CD14-positive monocyte (primary cell): ENCODE measurements around the gene CMYA5. TPM values are rescaled to one million over a fixed set of nuclear protein-coding genes. Genes with fewer than 3 reads are reported as not detected.
A peak's percentile ranks its signal among the peaks of the same experiment; 100 is the strongest.

Source experiments
- DNase-seq, 3 donors: peaks; one replicate each; pipeline ENCODE4 v3.0.0-alpha.2; 2011 to 2022
- H2AFZ ChIP-seq: 2 replicates; pipeline ENCODE4 v1.6.0; 2012; ENCODE audit warnings: mild to moderate bottlenecking, low read depth, low read length, inconsistent platforms; ENCODE audit not compliant: insufficient read depth, poor library complexity, severe bottlenecking
- H3K27ac ChIP-seq, 2 donors: 1 replicate in 1 of 2; 2 replicates in 1 of 2; pipeline ENCODE4 v1.5.1; 2012 to 2013; ENCODE audit warnings: low read length in 2 of 2, control low read depth in 1 of 2, inconsistent platforms in 1 of 2, low read depth in 1 of 2, mild to moderate bottlenecking in 1 of 2
- H3K27me3 ChIP-seq, 2 donors: one replicate each; pipeline versions ENCODE4 v1.6.0 to v1.6.1; 2011 to 2013; ENCODE audit warnings: low read length in 2 of 2; ENCODE audit not compliant: control insufficient read depth in 2 of 2, insufficient read depth in 2 of 2
- H3K36me3 ChIP-seq, 2 donors: replicated peaks in 1 of 2; 1 replicate in 1 of 2; 2 replicates in 1 of 2; pipeline versions ENCODE4 v1.5.1 to v1.6.1; 2012 to 2013; ENCODE audit warnings: low read length in 2 of 2, control low read depth in 1 of 2, inconsistent platforms in 1 of 2, mild to moderate bottlenecking in 1 of 2; ENCODE audit not compliant: insufficient read depth in 2 of 2, control insufficient read depth in 1 of 2
- H3K4me1 ChIP-seq, 2 donors: 1 replicate in 1 of 2; 2 replicates in 1 of 2; pipeline versions ENCODE4 v1.5.1 to v1.6.1; 2012 to 2013; ENCODE audit warnings: low read length in 2 of 2, control low read depth in 1 of 2, inconsistent platforms in 1 of 2, mild to moderate bottlenecking in 1 of 2, moderate library complexity in 1 of 2; ENCODE audit not compliant: insufficient read depth in 2 of 2, control insufficient read depth in 1 of 2
- H3K4me2 ChIP-seq: replicated peaks from 2 replicates; pipeline ENCODE3; 2012; ENCODE audit warnings: low read length, moderate library complexity, mild to moderate bottlenecking; ENCODE audit not compliant: poor library complexity, severe bottlenecking; ENCODE audit errors: extremely low read depth
- H3K4me3 ChIP-seq, 3 experiments: fragments of 200-600 bp in 1 of 3; sonication (generic) in 1 of 3; replicated peaks in 1 of 3; 1 replicate in 2 of 3; 2 replicates in 1 of 3; pipeline ENCODE4 v1.5.1; 2011 to 2013; ENCODE audit warnings: low read length in 3 of 3, mild to moderate bottlenecking in 3 of 3, control low read depth in 2 of 3, low read depth in 2 of 3, inconsistent platforms in 1 of 3, moderate library complexity in 1 of 3
- H3K79me2 ChIP-seq: 2 replicates; pipeline ENCODE4 v1.6.0; 2012; ENCODE audit warnings: mild to moderate bottlenecking, control low read depth, inconsistent platforms, low read length, moderate library complexity; ENCODE audit not compliant: insufficient read depth
- H3K9ac ChIP-seq: 2 replicates; pipeline ENCODE4 v1.6.0; 2017; ENCODE audit warnings: low read length, mild to moderate bottlenecking; ENCODE audit not compliant: insufficient read depth, poor library complexity, severe bottlenecking
- H3K9me3 ChIP-seq, 2 donors: replicated peaks in 1 of 2; 1 replicate in 1 of 2; 2 replicates in 1 of 2; pipeline versions ENCODE4 v1.5.1 to v1.6.1; 2012 to 2013; ENCODE audit warnings: low read length in 2 of 2, control low read depth in 1 of 2; ENCODE audit not compliant: control insufficient read depth in 1 of 2, insufficient read depth in 1 of 2
- H4K20me1 ChIP-seq: 2 replicates; pipeline ENCODE4 v1.6.0; 2012; ENCODE audit warnings: mild to moderate bottlenecking, low read length, control low read depth, moderate library complexity; ENCODE audit not compliant: insufficient read depth
- H3K27ac Mint-ChIP-seq, 7 donors: one replicate each; pipeline ENCODE4 v1.8.0; 2020; ENCODE audit warnings: mild to moderate bottlenecking in 7 of 7, mixed read lengths in 7 of 7, moderate library complexity in 6 of 7, inconsistent platforms in 2 of 7
- H3K27me3 Mint-ChIP-seq, 3 donors: one replicate each; pipeline ENCODE4 v1.8.0; 2021 to 2022; ENCODE audit warnings: low read depth in 3 of 3, mild to moderate bottlenecking in 3 of 3, mixed read lengths in 3 of 3, moderate library complexity in 3 of 3, inconsistent platforms in 1 of 3
- H3K36me3 Mint-ChIP-seq, 2 donors: one replicate each; pipeline ENCODE4 v1.8.0; 2020; ENCODE audit warnings: mixed read lengths in 2 of 2, inconsistent platforms in 1 of 2, mild to moderate bottlenecking in 1 of 2
- H3K4me1 Mint-ChIP-seq: one replicate; pipeline ENCODE4 v1.8.0; 2020; ENCODE audit warnings: mild to moderate bottlenecking, mixed read lengths
- H3K4me3 Mint-ChIP-seq, 2 donors: one replicate each; pipeline ENCODE4 v1.8.0; 2020; ENCODE audit warnings: mild to moderate bottlenecking in 2 of 2, mixed read lengths in 2 of 2, moderate library complexity in 1 of 2
- H3K9me3 Mint-ChIP-seq, 7 donors: one replicate each; pipeline ENCODE4 v1.8.0; 2020 to 2022; ENCODE audit warnings: mixed read lengths in 7 of 7, mild to moderate bottlenecking in 6 of 7, moderate library complexity in 6 of 7, inconsistent platforms in 2 of 7
- WGBS: methylation state at CpG from one replicate; pipeline ENCODE4 v1.1.5; 2013; ENCODE audit warnings: missing lambda C conversion rate; ENCODE audit not compliant: insufficient coverage; 5-methylcytosine and 5-hydroxymethylcytosine counted together
- intact Hi-C, 2 donors: fragments of 100-400 bp; cut with micrococcal nuclease; formaldehyde crosslinking; loops; one replicate each; pipeline versions ENCODE4 v1.15.0 to v1.15.1; 2023
- polyA plus RNA-seq, 3 donors: library from polyadenylated mRNA; depleted of rRNA in 1 of 3; unstranded in 2 of 3; stranded (reverse) in 1 of 3; fragments of 300-500 nt in 2 of 3; fragments of >200 nt in 1 of 3; fragmentation: Illumina TruSeq in 2 of 3; gene quantifications; 1 replicate in 2 of 3; 2 replicates in 1 of 3; pipeline ENCODE4 v1.2.3, GENCODE V29; 2012 to 2021
- TF ChIP-seq, protein P1 (sequence below): fragments of 200-600 bp; IDR thresholded peaks from one replicate; pipeline ENCODE4 v1.8.0; 2022; ENCODE audit warnings: antibody characterized with exemption, mild to moderate bottlenecking

Gene CMYA5
- polyA plus RNA-seq, 3 donors = 0.01 to 0.17 TPM; not detected in 1

DNA sequence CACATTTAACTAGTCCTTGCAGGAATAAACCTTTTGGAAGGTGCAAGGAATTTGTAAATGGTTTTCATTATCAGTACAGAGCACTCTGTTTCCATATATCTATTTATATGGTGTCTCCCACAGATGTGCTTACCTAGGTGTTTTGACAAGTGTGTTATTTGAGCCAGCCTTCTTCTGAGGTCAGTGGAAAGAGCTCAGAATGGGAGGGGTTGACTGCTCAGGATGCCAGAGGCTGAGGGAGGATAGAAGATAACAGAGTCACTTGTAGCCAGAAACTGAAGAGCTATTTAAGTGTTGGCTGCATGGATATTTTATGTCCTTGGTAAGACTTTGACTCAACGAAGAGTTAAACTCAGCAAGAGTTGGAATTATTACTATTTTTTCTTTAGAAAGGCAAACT lies 5.0 kb downstream of the CMYA5 start:
- Histone ChIP-seq H3K27ac (no peak overlapping the region), H3K36me3 (no peaks in the 10 kb centered on the region), H4K20me1 (no peaks in the 10 kb centered on the region), H3K79me2 (no peaks in the 10 kb centered on the region), H3K9ac (no peak overlapping the region), H3K4me2 (no peak overlapping the region), H2AFZ (no peak overlapping the region), H3K9me3 (no peaks in the 10 kb centered on the region), H3K27me3 (no peaks in the 10 kb centered on the region), H3K4me1 (peaks cover 30 to 31% of the 10 kb centered on the region in 2 donors), H3K4me3 (no peak overlapping the region)
- Mint-ChIP-seq H3K4me1 (peaks cover 44% of the 10 kb centered on the region), H3K4me3 (no peak overlapping the region), H3K36me3 (peaks cover 7 to 8% of the 10 kb centered on the region in 2 donors), H3K9me3 (no peaks in the 10 kb centered on the region), H3K27ac (no peak overlapping the region), H3K27me3 (peaks cover 0 to 6% (median 0%) of the 10 kb centered on the region in 3 donors)
- intact Hi-C loops = no loop called here
- DNase-seq = no peak
- WGBS = no CpG with 5 or more reads among the region's 1 CpG
- TF ChIP-seq, protein P1, sequence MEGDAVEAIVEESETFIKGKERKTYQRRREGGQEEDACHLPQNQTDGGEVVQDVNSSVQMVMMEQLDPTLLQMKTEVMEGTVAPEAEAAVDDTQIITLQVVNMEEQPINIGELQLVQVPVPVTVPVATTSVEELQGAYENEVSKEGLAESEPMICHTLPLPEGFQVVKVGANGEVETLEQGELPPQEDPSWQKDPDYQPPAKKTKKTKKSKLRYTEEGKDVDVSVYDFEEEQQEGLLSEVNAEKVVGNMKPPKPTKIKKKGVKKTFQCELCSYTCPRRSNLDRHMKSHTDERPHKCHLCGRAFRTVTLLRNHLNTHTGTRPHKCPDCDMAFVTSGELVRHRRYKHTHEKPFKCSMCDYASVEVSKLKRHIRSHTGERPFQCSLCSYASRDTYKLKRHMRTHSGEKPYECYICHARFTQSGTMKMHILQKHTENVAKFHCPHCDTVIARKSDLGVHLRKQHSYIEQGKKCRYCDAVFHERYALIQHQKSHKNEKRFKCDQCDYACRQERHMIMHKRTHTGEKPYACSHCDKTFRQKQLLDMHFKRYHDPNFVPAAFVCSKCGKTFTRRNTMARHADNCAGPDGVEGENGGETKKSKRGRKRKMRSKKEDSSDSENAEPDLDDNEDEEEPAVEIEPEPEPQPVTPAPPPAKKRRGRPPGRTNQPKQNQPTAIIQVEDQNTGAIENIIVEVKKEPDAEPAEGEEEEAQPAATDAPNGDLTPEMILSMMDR = no peak

DNA sequence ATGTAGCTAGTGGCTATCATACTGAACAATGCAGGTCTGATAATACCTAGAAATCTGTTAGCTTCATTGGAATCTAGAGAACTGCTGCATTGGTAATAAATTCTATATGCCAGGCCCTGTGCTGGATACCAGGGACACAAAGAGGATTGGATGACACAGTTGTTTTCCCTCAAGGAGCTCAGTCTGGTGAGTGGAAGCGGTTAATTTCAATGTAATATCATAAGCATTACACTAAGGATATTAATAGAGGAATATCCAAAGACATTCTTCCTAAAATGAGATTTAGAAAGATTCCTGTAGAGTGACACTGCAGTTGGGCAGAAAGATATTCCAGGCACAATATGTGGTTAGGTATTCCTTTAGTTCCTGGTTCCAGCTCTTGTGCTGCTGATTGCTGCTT lies 5.9 kb downstream of the CMYA5 start:
- Histone ChIP-seq H2AFZ (no peak overlapping the region), H3K36me3 (no peaks in the 10 kb centered on the region), H3K27me3 (no peaks in the 10 kb centered on the region), H3K4me2 (no peak overlapping the region), H3K9me3 (no peaks in the 10 kb centered on the region), H3K79me2 (no peaks in the 10 kb centered on the region), H3K4me3 (no peak overlapping the region), H3K4me1 (peaks cover 36 to 38% of the 10 kb centered on the region in 2 donors), H3K9ac (no peak overlapping the region), H3K27ac (no peak overlapping the region), H4K20me1 (no peaks in the 10 kb centered on the region)
- H3K27me3 Mint-ChIP-seq = peaks cover 0 to 3% (median 0%) of the 10 kb centered on the region in 3 donors
- peaks cover 49% of the 10 kb centered on the region for H3K4me1 Mint-ChIP-seq
- intact Hi-C loops = no loop called here
- TF ChIP-seq, protein P1 = no peak
- DNase-seq = no peak
- no peaks in the 10 kb centered on the region for H3K9me3 Mint-ChIP-seq
- peak overlapping the region in 1 of 7 donors; percentile 58 for H3K27ac Mint-ChIP-seq
- WGBS = no CpG with 5 or more reads among the region's 1 CpG
- H3K4me3 Mint-ChIP-seq = no peak overlapping the region
- peaks cover 0 to 6% of the 10 kb centered on the region in 2 donors for H3K36me3 Mint-ChIP-seq
